Measurements from ENCODE around the gene TTC28. TPM values are rescaled to one million over a fixed set of nuclear protein-coding genes. Genes with fewer than 3 reads are reported as not detected.

The TTC28 gene
- polyA plus RNA-seq, 1 donor from 2014 or later = 14.8 TPM

Small RNA genes within 50 kb of the gene (small RNA-seq; reads per million reads assigned to genes)
- gene MIR5739 = 0 reads per million in 3 experiments
- 0 to 1.2 (median 0) reads per million in 3 experiments for gene RF00019
- 0 to 0.16 (median 0.07) reads per million in 3 experiments for gene RF00150
- gene RF02200 = 0 reads per million in 3 experiments
- 0 reads per million in 3 experiments for gene RN7SL162P

Other genes with a start within 250 kb of the TTC28 start
- gene CHEK2, start 62.0 kb upstream of the TTC28 start, polyA plus RNA-seq = 3.1 and 3.4 TPM in 2 replicates
- gene HSCB, start 62.2 kb upstream of the TTC28 start, polyA plus RNA-seq = 22.4 and 26.7 TPM in 2 replicates
- gene CCDC117, start 92.9 kb upstream of the TTC28 start, polyA plus RNA-seq = 23.1 and 24.8 TPM in 2 replicates
- gene XBP1, start 120.7 kb upstream of the TTC28 start, polyA plus RNA-seq = 14.7 and 19.0 TPM in 2 replicates
- gene ZNRF3, start 203.7 kb upstream of the TTC28 start, polyA plus RNA-seq = 2.6 and 2.9 TPM in 2 replicates

Measured in neural cell (in vitro differentiated cells).